Measurements from ENCODE around the gene PALM. TPM values are rescaled to one million over a fixed set of nuclear protein-coding genes. Genes with fewer than 3 reads are reported as not detected.
A peak's percentile ranks its signal among the peaks of the same experiment; 100 is the strongest.

Gene PALM
- total RNA-seq, 1 experiment from 2014 or later = 10.8 TPM

DNA sequence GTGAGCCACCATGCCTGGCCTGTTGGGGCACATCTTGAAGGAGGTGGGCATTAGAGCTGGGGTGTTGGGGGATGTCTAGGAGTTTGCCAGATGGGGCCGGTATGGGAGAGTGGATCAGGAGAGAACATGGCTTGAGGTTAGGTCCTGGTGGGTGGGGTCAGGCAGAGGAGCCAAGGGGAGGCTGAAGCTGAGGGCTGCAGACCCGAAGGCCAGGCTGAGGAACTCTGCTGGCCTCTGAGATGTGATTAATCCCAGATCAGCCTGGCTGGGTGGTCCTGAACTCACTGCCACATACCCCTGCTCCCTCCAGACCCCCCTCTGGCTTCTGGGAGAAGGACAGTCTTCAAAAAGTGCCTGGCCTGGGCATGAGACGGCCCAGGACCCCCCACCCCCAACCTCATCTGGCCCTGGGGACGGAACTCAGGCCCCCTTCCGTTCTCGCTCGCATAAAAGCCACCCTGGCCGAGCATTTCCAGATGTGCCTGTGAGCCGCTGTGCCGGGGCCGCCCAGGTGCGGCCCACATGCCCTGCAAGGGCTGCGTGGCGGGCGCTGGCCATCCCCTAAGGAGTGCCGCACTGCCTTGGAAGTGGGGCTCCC, 29.8 kb upstream of the PALM start:
- no peak overlapping the region for H2AFZ ChIP-seq (ENCODE audit: low read length)
- no peaks in the 10 kb centered on the region for H3F3A ChIP-seq (ENCODE audit: low read length, unreplicated experiment)
- H3K9me2 ChIP-seq (replicated peaks; ENCODE audit: low read length) = no peaks in the 10 kb centered on the region
- no peaks in the 10 kb centered on the region for H4K20me1 ChIP-seq (ENCODE audit: low read length)
- no peak overlapping the region for H3K27ac ChIP-seq (ENCODE audit: low read length)
- ChIA-PET CTCF (no interaction called here), POLR2A (ENCODE audit: unreplicated experiment) (no interaction called here)
- TF ChIP-seq EZH2 (IDR thresholded peaks at IDR 0.05; ENCODE audit: low read length, unreplicated experiment) = no peak
- no peak for TF ChIP-seq EZH2phosphoT487 (IDR thresholded peaks at IDR 0.05; ENCODE audit: borderline replicate concordance, low read length)
- TF ChIP-seq, protein P1, sequence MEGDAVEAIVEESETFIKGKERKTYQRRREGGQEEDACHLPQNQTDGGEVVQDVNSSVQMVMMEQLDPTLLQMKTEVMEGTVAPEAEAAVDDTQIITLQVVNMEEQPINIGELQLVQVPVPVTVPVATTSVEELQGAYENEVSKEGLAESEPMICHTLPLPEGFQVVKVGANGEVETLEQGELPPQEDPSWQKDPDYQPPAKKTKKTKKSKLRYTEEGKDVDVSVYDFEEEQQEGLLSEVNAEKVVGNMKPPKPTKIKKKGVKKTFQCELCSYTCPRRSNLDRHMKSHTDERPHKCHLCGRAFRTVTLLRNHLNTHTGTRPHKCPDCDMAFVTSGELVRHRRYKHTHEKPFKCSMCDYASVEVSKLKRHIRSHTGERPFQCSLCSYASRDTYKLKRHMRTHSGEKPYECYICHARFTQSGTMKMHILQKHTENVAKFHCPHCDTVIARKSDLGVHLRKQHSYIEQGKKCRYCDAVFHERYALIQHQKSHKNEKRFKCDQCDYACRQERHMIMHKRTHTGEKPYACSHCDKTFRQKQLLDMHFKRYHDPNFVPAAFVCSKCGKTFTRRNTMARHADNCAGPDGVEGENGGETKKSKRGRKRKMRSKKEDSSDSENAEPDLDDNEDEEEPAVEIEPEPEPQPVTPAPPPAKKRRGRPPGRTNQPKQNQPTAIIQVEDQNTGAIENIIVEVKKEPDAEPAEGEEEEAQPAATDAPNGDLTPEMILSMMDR (conservative IDR thresholded peaks at IDR 0.05; ENCODE audit: low read depth, low read length) = no peak
- no peak overlapping the region for H3K9ac ChIP-seq (ENCODE audit: low read length)
- peaks cover 21% of the 10 kb centered on the region for H3K4me1 ChIP-seq (ENCODE audit: insufficient read depth, low read length)
- no peak for DNase-seq
- ATAC-seq = no peak
- no peaks in the 10 kb centered on the region for H3K36me3 ChIP-seq (ENCODE audit: low read depth, low read length)
- peak overlapping the region; percentile 86 for H3K4me2 ChIP-seq (ENCODE audit: low read length)
- no peaks in the 10 kb centered on the region for H3K27me3 ChIP-seq (ENCODE audit: low read length)
- BruUV-seq (replicated peaks) = no TSS peak
- H3K4me3 ChIP-seq (ENCODE audit: low read length) = peak overlapping the region; percentile 70
- H3K79me2 ChIP-seq (ENCODE audit: low read length) = peaks cover 26% of the 10 kb centered on the region
- H3K9me3 ChIP-seq (ENCODE audit: low read length) = no peaks in the 10 kb centered on the region
- intact Hi-C loops (cut with micrococcal nuclease) = loop anchor here (5.0 kb wide), 2 partner anchors 33 to 73 kb away; partner anchors contain the start of gene MISP

DNA sequence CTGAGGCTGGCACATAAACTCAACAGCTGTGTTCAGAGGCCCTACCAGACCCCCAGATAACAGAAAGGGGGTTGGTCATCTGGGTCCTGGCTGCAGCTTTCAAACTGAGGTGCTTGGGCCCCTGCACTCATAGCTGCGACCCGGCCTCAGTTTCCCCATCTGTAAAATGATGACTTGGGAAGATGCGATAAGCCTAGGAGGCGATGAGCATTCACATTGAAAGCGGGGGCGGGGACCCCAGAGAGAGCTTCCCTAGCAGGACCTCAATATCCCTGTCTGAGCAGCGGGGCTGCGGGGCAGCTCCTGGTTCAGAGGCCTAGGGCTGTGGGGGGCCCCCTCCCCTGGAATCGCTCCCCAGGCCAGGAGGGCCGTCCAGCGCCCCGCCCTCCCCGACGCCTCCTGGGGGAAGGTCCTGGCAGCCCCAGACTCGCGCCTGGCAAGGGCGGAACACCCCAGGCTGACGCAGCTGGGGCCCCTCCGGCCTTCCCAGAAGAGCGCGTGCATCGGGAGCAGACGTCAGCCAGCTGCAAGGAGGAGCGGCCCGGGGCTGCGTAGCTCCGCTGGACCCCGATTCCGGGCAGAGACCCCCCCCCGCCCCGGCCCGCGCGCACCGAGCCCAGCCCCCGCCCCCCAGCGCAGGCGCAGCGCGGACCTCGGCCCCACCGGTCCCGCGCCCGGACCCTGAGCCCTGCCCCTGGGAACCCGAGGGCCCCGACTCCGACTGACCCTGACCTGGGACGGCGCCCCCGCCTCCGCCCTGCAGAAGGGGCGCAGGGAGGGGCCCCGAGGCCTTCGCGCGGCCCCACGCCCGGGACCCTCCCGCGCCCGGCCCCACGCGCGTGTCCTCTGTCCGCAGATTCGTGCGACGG, 29.1 kb upstream of the PALM start:
- Histone ChIP-seq H3K36me3 (ENCODE audit: low read depth, low read length) (no peaks in the 10 kb centered on the region), H3K9ac (ENCODE audit: low read length) (peak overlapping the region; percentile 84), H3K27me3 (ENCODE audit: low read length) (no peaks in the 10 kb centered on the region), H3K4me3 (ENCODE audit: low read length) (peak overlapping the region; percentile 70), H3K4me1 (ENCODE audit: insufficient read depth, low read length) (peaks cover 21% of the 10 kb centered on the region), H3K27ac (ENCODE audit: low read length) (peak overlapping the region; percentile 52), H3K79me2 (ENCODE audit: low read length) (peaks cover 26% of the 10 kb centered on the region), H4K20me1 (ENCODE audit: low read length) (no peaks in the 10 kb centered on the region), H3K4me2 (ENCODE audit: low read length) (peak overlapping the region; percentile 86), H3K9me3 (ENCODE audit: low read length) (no peaks in the 10 kb centered on the region), H2AFZ (ENCODE audit: low read length) (peak overlapping the region; percentile 53; the same call in 1 of the 2 replicates), H3F3A (ENCODE audit: low read length, unreplicated experiment) (no peaks in the 10 kb centered on the region), H3K9me2 (replicated peaks; ENCODE audit: low read length) (no peaks in the 10 kb centered on the region)
- BruUV-seq (replicated peaks) = no TSS peak
- intact Hi-C loops (cut with micrococcal nuclease) = loop anchor here (5.0 kb wide), 2 partner anchors 33 to 73 kb away; partner anchors contain the start of gene MISP
- POLR2A ChIA-PET (ENCODE audit: unreplicated experiment) = interaction anchor here (0.5 to 1.0 kb wide), 3 partner anchors 58 to 73 kb away, joined by 3 to 5 read pairs (median 4); partner anchors contain the start of gene MISP
- ATAC-seq = peak; percentile 10
- TF ChIP-seq, protein P1 (conservative IDR thresholded peaks at IDR 0.05; ENCODE audit: low read depth, low read length) = no peak
- no peak for TF ChIP-seq EZH2phosphoT487 (IDR thresholded peaks at IDR 0.05; ENCODE audit: borderline replicate concordance, low read length)
- TF ChIP-seq EZH2 (IDR thresholded peaks at IDR 0.05; ENCODE audit: low read length, unreplicated experiment) = no peak
- peak; percentile 38 for DNase-seq
- CTCF ChIA-PET = no interaction called here

All from PC-3 (cell line).